ENCODE results near the gene TMSB15C.

Gene TMSB15C

GRCh38 chrX:104041003-104041402 lies 35.0 kb downstream of the TMSB15C start:
- DNase-seq, result no peak

- no peak for DNase-seq
These were observed 36.1 kb downstream of the TMSB15C start, which contains the start of gene H2BW2 for GRCh38 chrX:104039689-104040505. Gene H2BW2, plus strand, starts transcription at chrX:104039956. Its CDS starts 39 bp downstream, at chrX:104039995.

All from activated CD4-positive, alpha-beta T cell treated with anti-CD3 and anti-CD28 coated beads, Interleukin-2, amount 50 U/mL, for 16 hours (primary cell).